Kidney (tissue), 14 donors: ENCODE data around the gene TNPO2. TPM values are rescaled to one million over a fixed set of nuclear protein-coding genes. Genes with fewer than 3 reads are reported as not detected.

Experiments used
- DNase-seq, 5 donors: peaks; one replicate each; pipeline ENCODE4 v3.0.0-alpha.2; 2013 to 2020
- FAIRE-seq: peaks from 2 replicates; lab custom pipeline; 2012; peaks lifted over from hg19 to GRCh38; lab: Jason Lieb, UNC
- H3K27ac ChIP-seq, 2 donors: one replicate each; pipeline ENCODE4 v1.7.0; 2013; ENCODE audit warnings: low read depth in 2 of 2, low read length in 2 of 2, inconsistent platforms in 1 of 2
- H3K27me3 ChIP-seq: one replicate; pipeline ENCODE4 v1.7.1; 2013; ENCODE audit warnings: low read length, inconsistent platforms; ENCODE audit not compliant: control insufficient read depth, insufficient read depth
- H3K36me3 ChIP-seq, 3 donors: one replicate each; pipeline versions ENCODE4 v1.7.0 to v1.7.1; 2013; ENCODE audit warnings: low read length in 3 of 3, control low read depth in 1 of 3, inconsistent platforms in 1 of 3; ENCODE audit not compliant: insufficient read depth in 3 of 3, control insufficient read depth in 2 of 3
- H3K4me1 ChIP-seq, 3 donors: one replicate each; pipeline versions ENCODE4 v1.7.0 to v1.7.1; 2013; ENCODE audit warnings: low read length in 3 of 3, inconsistent platforms in 1 of 3, low read depth in 1 of 3; ENCODE audit not compliant: control insufficient read depth in 2 of 3, insufficient read depth in 2 of 3
- H3K4me3 ChIP-seq, 3 donors: one replicate each; pipeline versions ENCODE4 v1.7.0 to v1.8.1; 2013; ENCODE audit warnings: low read length in 3 of 3, control low read depth in 1 of 3, inconsistent platforms in 1 of 3
- H3K9ac ChIP-seq, 3 donors: one replicate each; pipeline versions ENCODE4 v1.7.0 to v1.7.1; 2013; ENCODE audit warnings: low read length in 3 of 3, control low read depth in 1 of 3, inconsistent platforms in 1 of 3
- H3K9me3 ChIP-seq, 3 donors: one replicate each; pipeline versions ENCODE4 v1.7.0 to v1.7.1; 2013; ENCODE audit warnings: low read length in 3 of 3, control low read depth in 1 of 3, inconsistent platforms in 1 of 3; ENCODE audit not compliant: control insufficient read depth in 2 of 3, insufficient read depth in 1 of 3
- intact Hi-C: fragments of 100-400 bp; cut with DNase I; formaldehyde crosslinking; loops from one replicate; pipeline ENCODE4 v1.11.1; 2022
- polyA plus RNA-seq: library from polyadenylated mRNA; stranded (reverse); fragments of 350-450 nt; fragmentation: Illumina TruSeq; extraction: RNeasy Lipid Tissue Mini Kit (QIAGEN cat#74804); gene quantifications from one replicate; pipeline ENCODE4 v1.2.3, GENCODE V29; 2014; ENCODE audit warnings: low read depth, low replicate concordance; ENCODE audit not compliant: insufficient read depth
- total RNA-seq: library from RNA; stranded (reverse); fragmentation: NEBNext Ultra II Directional; extraction: Animal tissue kit (Norgen Biotek cat#: 25700); gene quantifications from one replicate; pipeline ENCODE4 v1.2.1, GENCODE V29; 2021
- TF ChIP-seq, protein P1 (sequence below): IDR thresholded peaks from 3 replicates; pipeline ENCODE4 v1.5.1; 2012; ENCODE audit warnings: mild to moderate bottlenecking, moderate library complexity, borderline replicate concordance; ENCODE audit not compliant: insufficient read depth; ENCODE audit errors: extremely low read depth
- donor health status: control.
- donor health status: control.
- donor health status: control.
- donor health status: control.
- donor health status: control.
- donor health status: DM: yes; HTN: yes; CAD: no.
- donor health status: Normal renal cell carcinoma (clear cell type).

Gene TNPO2
- total and polyA plus RNA-seq, 2 donors from 2014 or later = 20.5 to 62.7 TPM

DNA sequence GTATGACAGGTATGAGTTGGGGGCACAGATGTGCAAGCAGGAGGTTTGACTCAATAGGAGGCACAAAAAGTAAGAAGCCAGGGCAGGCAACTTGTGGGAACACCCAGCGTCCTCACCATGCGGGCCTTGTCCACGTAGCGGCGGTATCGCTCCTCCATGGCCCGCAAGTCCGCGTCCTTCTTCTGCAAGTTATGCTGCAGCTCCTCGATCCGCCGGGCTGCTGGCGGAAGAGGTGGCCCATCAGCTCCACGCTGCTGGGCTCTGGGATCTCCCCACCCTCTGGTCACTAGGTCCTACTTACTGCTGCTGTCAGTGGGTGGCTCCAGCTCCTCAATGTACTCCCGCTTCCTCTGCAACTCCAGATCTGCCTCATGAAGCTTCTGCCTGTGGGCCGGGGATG lies 41.0 kb upstream of the TNPO2 start:
- intact Hi-C loops = loop anchor here (5.0 kb wide), 1 partner anchor 78 kb away; no protein-coding TSS in a partner anchor
- TF ChIP-seq, protein P1, sequence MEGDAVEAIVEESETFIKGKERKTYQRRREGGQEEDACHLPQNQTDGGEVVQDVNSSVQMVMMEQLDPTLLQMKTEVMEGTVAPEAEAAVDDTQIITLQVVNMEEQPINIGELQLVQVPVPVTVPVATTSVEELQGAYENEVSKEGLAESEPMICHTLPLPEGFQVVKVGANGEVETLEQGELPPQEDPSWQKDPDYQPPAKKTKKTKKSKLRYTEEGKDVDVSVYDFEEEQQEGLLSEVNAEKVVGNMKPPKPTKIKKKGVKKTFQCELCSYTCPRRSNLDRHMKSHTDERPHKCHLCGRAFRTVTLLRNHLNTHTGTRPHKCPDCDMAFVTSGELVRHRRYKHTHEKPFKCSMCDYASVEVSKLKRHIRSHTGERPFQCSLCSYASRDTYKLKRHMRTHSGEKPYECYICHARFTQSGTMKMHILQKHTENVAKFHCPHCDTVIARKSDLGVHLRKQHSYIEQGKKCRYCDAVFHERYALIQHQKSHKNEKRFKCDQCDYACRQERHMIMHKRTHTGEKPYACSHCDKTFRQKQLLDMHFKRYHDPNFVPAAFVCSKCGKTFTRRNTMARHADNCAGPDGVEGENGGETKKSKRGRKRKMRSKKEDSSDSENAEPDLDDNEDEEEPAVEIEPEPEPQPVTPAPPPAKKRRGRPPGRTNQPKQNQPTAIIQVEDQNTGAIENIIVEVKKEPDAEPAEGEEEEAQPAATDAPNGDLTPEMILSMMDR = no peak
- no peak overlapping the region for H3K4me3 ChIP-seq
- H3K27ac ChIP-seq = no peak overlapping the region
- no peaks in the 10 kb centered on the region for H3K4me1 ChIP-seq
- peaks cover 0 to 26% (median 5%) of the 10 kb centered on the region in 3 donors for H3K36me3 ChIP-seq
- no peaks in the 10 kb centered on the region for H3K9me3 ChIP-seq
- H3K9ac ChIP-seq = no peak overlapping the region
- FAIRE-seq = no peak
- DNase-seq = peak in 1 of 5 donors; percentile 59
- no peaks in the 10 kb centered on the region for H3K27me3 ChIP-seq

DNA sequence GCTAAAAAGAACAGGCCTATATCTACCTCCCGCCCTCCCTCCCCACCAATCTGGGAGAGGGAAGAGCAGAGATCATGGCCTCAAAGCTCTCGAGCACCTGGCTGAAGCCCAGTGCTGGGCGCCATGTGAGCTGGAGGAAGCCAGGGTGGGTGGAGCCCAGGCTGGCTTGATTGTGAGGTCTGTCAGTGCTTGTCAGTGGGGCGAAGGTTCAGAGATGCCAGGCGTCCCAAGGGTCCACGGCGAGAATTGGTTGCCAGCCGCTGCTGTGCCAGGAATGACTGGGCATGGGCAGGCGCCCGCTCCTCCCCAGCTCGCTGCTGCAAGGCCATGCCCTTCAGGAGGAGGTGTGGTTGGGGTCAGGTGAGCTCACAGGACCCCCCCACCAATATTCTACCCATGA lies 39.4 kb upstream of the TNPO2 start:
- Histone ChIP-seq H3K36me3 (peaks cover 0 to 22% (median 5%) of the 10 kb centered on the region in 3 donors), H3K27me3 (no peaks in the 10 kb centered on the region), H3K27ac (no peak overlapping the region), H3K9me3 (no peaks in the 10 kb centered on the region), H3K4me3 (no peak overlapping the region), H3K9ac (no peak overlapping the region), H3K4me1 (no peaks in the 10 kb centered on the region)
- TF ChIP-seq, protein P1 = no peak
- intact Hi-C loops = loop anchor here (5.0 kb wide), 1 partner anchor 79 kb away; no protein-coding TSS in a partner anchor
- FAIRE-seq (no peak), DNase-seq (peak in 1 of 5 donors; percentile 66)

DNA sequence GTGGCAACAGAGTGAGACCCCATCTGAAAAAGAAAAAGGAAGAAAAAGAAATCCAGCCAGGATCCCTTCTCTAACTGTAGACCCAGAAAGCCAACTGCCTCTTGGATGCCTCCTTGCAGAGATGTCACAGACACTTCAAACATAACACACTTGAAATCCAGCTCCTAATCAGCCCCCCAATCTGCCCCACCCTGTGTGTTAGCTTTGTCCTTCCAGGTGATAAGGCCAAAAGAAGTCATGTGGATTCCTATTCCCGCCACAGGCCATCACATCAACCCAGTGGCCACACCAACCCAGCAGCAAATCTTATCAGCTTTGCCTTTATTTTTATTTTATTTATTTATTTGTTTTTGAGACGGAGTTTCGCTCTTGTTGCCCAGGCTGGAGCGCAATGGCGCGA lies 36.0 kb upstream of the TNPO2 start:
- intact Hi-C loops = loop anchor here (5.0 kb wide), 1 partner anchor 83 kb away; no protein-coding TSS in a partner anchor
- FAIRE-seq (no peak), DNase-seq (no peak)
- Histone ChIP-seq H3K4me3 (no peak overlapping the region), H3K27me3 (no peaks in the 10 kb centered on the region), H3K4me1 (peaks cover 0 to 2% (median 0%) of the 10 kb centered on the region in 3 donors), H3K9me3 (no peaks in the 10 kb centered on the region), H3K27ac (no peak overlapping the region), H3K36me3 (peaks cover 0 to 13% (median 2%) of the 10 kb centered on the region in 3 donors), H3K9ac (no peak overlapping the region)
- TF ChIP-seq, protein P1 = no peak
